NCI-H82 (cell line): Measurements from ENCODE around the gene TARBP2.

Experiments used
- DNase-seq: peaks from one replicate; lab custom pipeline; 2025; lab: John Stamatoyannopoulos, UW

TARBP2 gene

GRCh38 chr12:53500776-53501614, at the start of gene TARBP2:
TARBP2 (plus strand) TSS chr12:53501283; CDS start chr12:53501409, 126 bp downstream.
- peak; percentile 100 for DNase-seq

GRCh38 chr12:53451661-53452158, 49.4 kb upstream of the TARBP2 start, which contains the start of gene PCBP2:
PCBP2 (plus strand) TSS chr12:53452102; CDS start chr12:53454801, 2,699 bp downstream.
- DNase-seq = peak; percentile 100

- peak; percentile 89 for DNase-seq
These were observed 48.7 kb upstream of the TARBP2 start for GRCh38 chr12:53452159-53453077.

GRCh38 chr12:53453953-53454640, 47.0 kb upstream of the TARBP2 start:
- no peak for DNase-seq

- DNase-seq = peak; percentile 91
These were observed 46.4 kb upstream of the TARBP2 start for GRCh38 chr12:53454707-53455106.

- no peak for DNase-seq
These were observed 44.3 kb upstream of the TARBP2 start for GRCh38 chr12:53456654-53457366.

- DNase-seq = no peak
These were observed 42.0 kb upstream of the TARBP2 start for GRCh38 chr12:53459097-53459496.

GRCh38 chr12:53461059-53461458, 40.0 kb upstream of the TARBP2 start:
- DNase-seq = no peak

GRCh38 chr12:53461591-53461990, 39.5 kb upstream of the TARBP2 start:
- no peak for DNase-seq

GRCh38 chr12:53462935-53463334, 38.1 kb upstream of the TARBP2 start:
- DNase-seq = no peak

GRCh38 chr12:53463802-53464560, 37.1 kb upstream of the TARBP2 start:
- DNase-seq = no peak

- DNase-seq = no peak
These were observed 36.2 kb upstream of the TARBP2 start for GRCh38 chr12:53464685-53465418.

GRCh38 chr12:53465679-53466078, 35.4 kb upstream of the TARBP2 start:
- no peak for DNase-seq

- DNase-seq = no peak
These were observed 34.4 kb upstream of the TARBP2 start for GRCh38 chr12:53466640-53467039.

- no peak for DNase-seq
These were observed 34.0 kb upstream of the TARBP2 start for GRCh38 chr12:53467082-53467481.

GRCh38 chr12:53467880-53468279, 33.2 kb upstream of the TARBP2 start:
- DNase-seq = no peak

GRCh38 chr12:53468282-53468681, 32.8 kb upstream of the TARBP2 start:
- DNase-seq = no peak

- no peak for DNase-seq
These were observed 29.0 kb upstream of the TARBP2 start for GRCh38 chr12:53472056-53472582.

- DNase-seq = no peak
These were observed 27.0 kb upstream of the TARBP2 start for GRCh38 chr12:53474077-53474476.

- DNase-seq = no peak
These were observed 26.3 kb upstream of the TARBP2 start for GRCh38 chr12:53474819-53475218.
